Stimulated activated CD4-positive, alpha-beta T cell treated with anti-CD3 and anti-CD28 coated beads, Interleukin-2, amount 100 ng/mL, for 4 hours (primary cell): ENCODE data around the gene KCNG2.

Experiments
- DNase-seq: peaks from one replicate; pipeline ENCODE4 v3.0.0-alpha.2; 2020; ENCODE audit warnings: low read depth

The KCNG2 gene

GRCh38 chr18:79785831-79786230 lies 11.9 kb upstream of the KCNG2 start:
- DNase-seq, result no peak

- no peak for DNase-seq
Measured at GRCh38 chr18:79786304-79786703, 11.4 kb upstream of the KCNG2 start.

GRCh38 chr18:79786786-79787526 lies 10.8 kb upstream of the KCNG2 start:
- DNase-seq, result no peak

- DNase-seq, result no peak
Measured at GRCh38 chr18:79787527-79787864, 10.2 kb upstream of the KCNG2 start.

GRCh38 chr18:79787865-79788733 lies 9.6 kb upstream of the KCNG2 start:
- no peak for DNase-seq

- DNase-seq, result no peak
Measured at GRCh38 chr18:79788734-79789085, 9.0 kb upstream of the KCNG2 start.

- no peak for DNase-seq
Measured at GRCh38 chr18:79789091-79789891, 8.4 kb upstream of the KCNG2 start.

GRCh38 chr18:79789901-79790890 lies 7.5 kb upstream of the KCNG2 start:
- no peak for DNase-seq

- DNase-seq, result no peak
Measured at GRCh38 chr18:79790996-79791972, 6.5 kb upstream of the KCNG2 start.

GRCh38 chr18:79792096-79792987 lies 5.4 kb upstream of the KCNG2 start:
- no peak for DNase-seq

- DNase-seq, result no peak
Measured at GRCh38 chr18:79792988-79793355, 4.8 kb upstream of the KCNG2 start.

GRCh38 chr18:79794846-79795245 lies 2.9 kb upstream of the KCNG2 start:
- DNase-seq, result no peak

- no peak for DNase-seq
Measured at GRCh38 chr18:79795446-79795845, 2.3 kb upstream of the KCNG2 start.

- DNase-seq, result no peak
Measured at GRCh38 chr18:79796016-79796415, 1.7 kb upstream of the KCNG2 start.

- no peak for DNase-seq
Measured at GRCh38 chr18:79796531-79797405, 970 bp upstream of the KCNG2 start.

- no peak for DNase-seq
Measured at GRCh38 chr18:79798346-79798998, 734 bp downstream of the KCNG2 start.

GRCh38 chr18:79798999-79799370 lies 1.2 kb downstream of the KCNG2 start:
- no peak for DNase-seq
